SK-N-SH (cell line): ENCODE data around the gene TM9SF4. TPM values are rescaled to one million over a fixed set of nuclear protein-coding genes. Genes with fewer than 3 reads are reported as not detected.

Experiments
- CTCF ChIA-PET: fragments of 300-600, 350-600 bp; formaldehyde crosslinking; extraction: SDS; loops from one replicate; lab custom pipeline; 2021; lab: Yijun Ruan, JAX
- POLR2A ChIA-PET: fragments of 350-600 bp; sonication (Branson Sonifier 250); formaldehyde crosslinking; extraction: SDS; loops from one replicate; lab custom pipeline; 2020; ENCODE audit warnings: antibody characterized with exemption, inconsistent platforms; lab: Yijun Ruan, JAX
- DNase-seq: peaks from one replicate; pipeline ENCODE4 v3.0.0; 2012
- H2AFZ ChIP-seq: fragments of 200-600 bp; sonication (generic); 2 replicates; pipeline ENCODE4 v1.8.1; 2016; ENCODE audit warnings: antibody characterized with exemption, mild to moderate bottlenecking, low read depth
- H3F3A ChIP-seq: fragments of 200-600 bp; sonication (generic); replicated peaks from 2 replicates; pipeline ENCODE3; 2016; ENCODE audit warnings: antibody characterized with exemption, mild to moderate bottlenecking; ENCODE audit not compliant: insufficient read depth
- H3K27ac ChIP-seq, 2 experiments: fragments of 200-500 bp in 1 of 2; fragments of 200-600 bp in 1 of 2; sonication (Bioruptor generic) in 1 of 2; sonication (generic), shearing (Covaris generic) in 1 of 2; 2 replicates each; pipeline versions ENCODE4 v1.5.1 to v1.6.1; 2014 to 2016; ENCODE audit warnings: low read depth in 2 of 2, inconsistent platforms in 1 of 2, low read length in 1 of 2, mild to moderate bottlenecking in 1 of 2, mixed read lengths in 1 of 2
- H3K27me3 ChIP-seq: fragments of 200-600 bp; sonication (generic), shearing (Covaris generic); 2 replicates; pipeline ENCODE4 v1.6.1; 2016; ENCODE audit warnings: mixed run types; ENCODE audit not compliant: insufficient read depth
- H3K36me3 ChIP-seq, 2 experiments: fragments of 200-500 bp in 1 of 2; fragments of 200-600 bp in 1 of 2; sonication (Bioruptor generic) in 1 of 2; sonication (generic) in 1 of 2; replicated peaks in 1 of 2; 2 replicates each; pipeline versions ENCODE3 to v1.5.1; 2014 to 2016; ENCODE audit warnings: low read length in 1 of 2, mild to moderate bottlenecking in 1 of 2; ENCODE audit not compliant: insufficient read depth in 2 of 2, control insufficient read depth in 1 of 2
- H3K4me1 ChIP-seq, 2 experiments: fragments of 200-500 bp in 1 of 2; fragments of 200-600 bp in 1 of 2; sonication (Bioruptor generic) in 1 of 2; sonication (generic), shearing (Covaris generic) in 1 of 2; 2 replicates each; pipeline versions ENCODE4 v1.5.1 to v1.6.1; 2014 to 2016; ENCODE audit warnings: low read depth in 1 of 2, low read length in 1 of 2, mixed run types in 1 of 2; ENCODE audit not compliant: insufficient read depth in 2 of 2, control insufficient read depth in 1 of 2
- H3K4me2 ChIP-seq: fragments of 200-600 bp; sonication (generic), shearing (Covaris generic); 2 replicates; pipeline ENCODE4 v1.6.1; 2017; ENCODE audit warnings: mixed run types
- H3K4me3 ChIP-seq, 2 experiments: fragments of 200-500 bp in 1 of 2; fragments of 200-600 bp in 1 of 2; sonication (Bioruptor generic) in 1 of 2; sonication (generic), shearing (Covaris generic) in 1 of 2; 2 replicates each; pipeline versions ENCODE4 v1.5.1 to v1.8.1; 2014 to 2016; ENCODE audit warnings: low read depth in 2 of 2, inconsistent platforms in 1 of 2, low read length in 1 of 2, mild to moderate bottlenecking in 1 of 2, mixed read lengths in 1 of 2, moderate library complexity in 1 of 2
- H3K79me2 ChIP-seq: fragments of 200-600 bp; sonication (generic); 2 replicates; pipeline ENCODE4 v1.8.1; 2017; ENCODE audit warnings: mild to moderate bottlenecking; ENCODE audit not compliant: insufficient read depth
- H3K9ac ChIP-seq: fragments of 200-600 bp; sonication (generic); 2 replicates; pipeline ENCODE4 v1.6.1; 2017; ENCODE audit warnings: mixed run types
- H3K9me2 ChIP-seq: fragments of 200-600 bp; sonication (generic); 2 replicates; pipeline ENCODE4 v1.6.1; 2017; ENCODE audit warnings: mixed run types
- H3K9me3 ChIP-seq: fragments of 200-600 bp; sonication (generic); 2 replicates; pipeline ENCODE4 v1.6.1; 2017; ENCODE audit warnings: mixed run types, mild to moderate bottlenecking, moderate library complexity
- H4K20me1 ChIP-seq: fragments of 200-600 bp; sonication (generic); 2 replicates; pipeline ENCODE4 v1.6.1; 2017; ENCODE audit warnings: mild to moderate bottlenecking, mixed run types; ENCODE audit not compliant: insufficient read depth
- CHD2 ChIP-seq: fragments of 150-350 bp; IDR thresholded peaks from 2 replicates; pipeline ENCODE4 v1.6.1; 2018; ENCODE audit warnings: low read length; ENCODE audit not compliant: partially characterized antibody
- CTCF ChIP-seq: fragments of 200-600 bp; sonication (generic); IDR thresholded peaks from 2 replicates; pipeline ENCODE4 v1.6.1; 2017; ENCODE audit warnings: antibody characterized with exemption, mild to moderate bottlenecking, moderate library complexity
- FOXM1 ChIP-seq: IDR thresholded peaks from 2 replicates; pipeline ENCODE4 v1.4.0; 2012; ENCODE audit warnings: low read depth, mild to moderate bottlenecking
- GATA2 ChIP-seq: sonication (generic); formaldehyde crosslinking; IDR thresholded peaks from 2 replicates; pipeline ENCODE4 v1.5.0; 2020; ENCODE audit warnings: mild to moderate bottlenecking, missing genetic modification reagents
- IRF3 ChIP-seq: fragments of 150-350 bp; IDR thresholded peaks from 2 replicates; pipeline ENCODE4 v1.6.1; 2016; ENCODE audit warnings: mild to moderate bottlenecking, low read depth, low read length
- MAX ChIP-seq: IDR thresholded peaks from 2 replicates; pipeline ENCODE4 v1.4.0; 2012; ENCODE audit warnings: low read depth
- MEF2A ChIP-seq: IDR thresholded peaks from 2 replicates; pipeline ENCODE4 v1.4.0; 2012; ENCODE audit warnings: low read depth, borderline replicate concordance
- NFIC ChIP-seq: IDR thresholded peaks from 2 replicates; pipeline ENCODE4 v1.4.0; 2012; ENCODE audit warnings: borderline replicate concordance
- NRF1 ChIP-seq: IDR thresholded peaks from 2 replicates; pipeline ENCODE4 v1.6.1; 2012; ENCODE audit warnings: low read depth, mild to moderate bottlenecking, low read length
- POLR2AphosphoS5 ChIP-seq: IDR thresholded peaks from 2 replicates; pipeline ENCODE4 v1.6.1; 2012; ENCODE audit warnings: low read depth, low read length
- RCOR1 ChIP-seq: fragments of 150-350 bp; IDR thresholded peaks from 2 replicates; pipeline ENCODE4 v1.6.1; 2017; ENCODE audit warnings: antibody characterized with exemption, low read length
- REST ChIP-seq: IDR thresholded peaks from 2 replicates; pipeline ENCODE4 v1.6.1; 2012; ENCODE audit warnings: mild to moderate bottlenecking, low read depth, low read length, moderate library complexity
- RXRA ChIP-seq: IDR thresholded peaks from 2 replicates; pipeline ENCODE4 v1.4.0; 2012; ENCODE audit warnings: low read depth, mild to moderate bottlenecking, borderline replicate concordance
- SIN3A ChIP-seq: IDR thresholded peaks from 2 replicates; pipeline ENCODE4 v1.6.1; 2012; ENCODE audit warnings: low read depth, mild to moderate bottlenecking, low read length, moderate library complexity, borderline replicate concordance
- SMC3 ChIP-seq: IDR thresholded peaks from 2 replicates; pipeline ENCODE4 v1.6.1; 2012; ENCODE audit warnings: low read depth, low read length, improper control_type of control experiment
- TEAD4 ChIP-seq: IDR thresholded peaks from 2 replicates; pipeline ENCODE4 v1.4.0; 2012; ENCODE audit warnings: mild to moderate bottlenecking, borderline replicate concordance; ENCODE audit not compliant: insufficient read depth
- USF1 ChIP-seq: IDR thresholded peaks from 2 replicates; pipeline ENCODE4 v1.4.0; 2012; ENCODE audit warnings: low read depth, borderline replicate concordance
- WGBS: methylation state at CpG from one replicate; pipeline ENCODE4 v1.1.6; 2017; ENCODE audit warnings: low lambda C conversion rate; 5-methylcytosine and 5-hydroxymethylcytosine counted together
- polyA plus RNA-seq, 3 experiments: library from polyadenylated mRNA; depleted of rRNA; stranded (reverse); fragments of >200 nt; gene quantifications; 2 replicates each; pipeline ENCODE4 v1.2.3, GENCODE V29; 2012

The TM9SF4 gene
- polyA plus RNA-seq, 1 of the 3 experiments (the other 2 are of a cell fraction) = 61.0 TPM

GRCh38 chr20:32142991-32143390 is 33.5 kb downstream of the TM9SF4 start:
- no peak for DNase-seq
- Histone ChIP-seq H3K4me1 (no peaks in the 10 kb centered on the region), H2AFZ (no peak overlapping the region), H3F3A (peaks cover 4% of the 10 kb centered on the region), H3K27ac (no peak overlapping the region), H3K27me3 (no peaks in the 10 kb centered on the region), H3K9ac (no peak overlapping the region), H3K9me2 (no peaks in the 10 kb centered on the region), H3K36me3 (peaks cover 46 to 78% of the 10 kb centered on the region in 2 experiments), H3K4me3 (no peak overlapping the region), H4K20me1 (0 out of 2 replicates have a peak, but pooled peaks cover 4% of the 10 kb centered on the region), H3K4me2 (no peak overlapping the region), H3K9me3 (no peaks in the 10 kb centered on the region)
- ChIA-PET CTCF (interaction anchor here (0.6 kb wide), 2 partner anchors 34 to 291 kb away, joined by 3 read pairs; no protein-coding TSS in a partner anchor), POLR2A (no interaction called here)
- WGBS = 98% methylated on average over 15 of the region's 15 CpGs
- no peak for TF ChIP-seq MEF2A
- TF ChIP-seq SMC3 = no peak
- no peak for TF ChIP-seq CHD2
- TF ChIP-seq USF1 = no peak
- no peak for TF ChIP-seq POLR2AphosphoS5
- TF ChIP-seq RCOR1 = no peak
- no peak for TF ChIP-seq RXRA
- TF ChIP-seq NFIC = no peak
- no peak for TF ChIP-seq NRF1
- no peak for TF ChIP-seq GATA2 (CRISPR knock-in tag)
- no peak for TF ChIP-seq FOXM1
- no peak for TF ChIP-seq SIN3A
- no peak for TF ChIP-seq REST
- no peak for TF ChIP-seq CTCF
- no peak for TF ChIP-seq MAX
- no peak for TF ChIP-seq TEAD4
- no peak for TF ChIP-seq IRF3
- TF ChIP-seq, all 33 proteins: peak for 0
- H3K79me2 ChIP-seq = no peaks in the 10 kb centered on the region
